ENCODE data around the gene RGSL1.
A peak's percentile ranks its signal among the peaks of the same experiment; 100 is the strongest.
"Not testable (repeated sequence)": the region's sequence is repeated elsewhere in the genome, so short reads cannot be mapped to it uniquely, and the experiment has no call there.

Gene RGSL1

DNA sequence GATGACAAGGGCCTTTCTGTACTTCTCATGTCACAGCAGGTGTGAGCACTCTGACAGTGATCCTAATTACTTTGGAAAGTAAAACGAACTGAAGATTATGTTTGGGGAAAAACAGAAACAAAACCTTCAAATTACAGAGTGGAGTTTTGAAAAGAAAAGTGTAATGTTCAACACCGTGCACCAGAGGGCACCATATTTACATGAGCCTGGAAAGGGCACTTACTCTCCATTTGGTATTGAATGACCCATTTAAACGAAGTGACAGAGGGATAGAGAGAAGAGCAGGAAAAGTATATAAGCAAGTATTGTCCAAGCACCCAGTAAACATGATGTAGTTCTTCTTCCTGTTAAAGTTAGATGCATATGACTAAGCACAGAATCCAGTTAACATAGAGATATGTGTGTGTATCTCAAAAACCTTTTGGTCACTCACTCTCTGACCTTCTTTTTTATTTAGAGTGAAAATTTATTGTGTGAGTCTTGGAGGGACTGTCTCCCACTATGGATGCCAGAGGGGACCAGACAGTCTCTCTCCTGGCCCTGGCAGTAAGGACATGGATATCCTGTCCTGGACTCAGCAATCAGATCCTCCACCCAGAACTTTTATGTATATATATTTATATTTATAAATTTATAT, 3.8 kb upstream of the RGSL1 start:
- peak; percentile 25 for DNase-seq (ENCODE audit: low spot score)

DNA sequence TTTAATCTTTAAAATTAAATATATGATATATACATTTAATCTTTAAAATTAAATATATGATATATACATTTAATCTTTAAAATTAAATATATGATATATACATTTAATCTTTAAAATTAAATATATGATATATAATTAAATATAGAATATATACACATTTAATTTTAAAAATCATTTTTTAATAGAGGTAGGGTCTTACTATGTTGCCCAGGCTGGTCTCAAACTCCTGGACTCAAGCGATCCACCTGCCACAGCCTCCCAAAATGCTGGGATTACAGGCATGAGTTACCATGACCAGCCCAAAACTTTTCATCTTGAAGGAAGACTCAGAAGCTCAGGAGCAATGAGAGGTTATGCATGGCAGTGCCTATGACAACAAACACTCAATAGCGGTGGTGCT, 2.8 kb upstream of the RGSL1 start:
- DNase-seq (ENCODE audit: low spot score), result not testable (repeated sequence)

DNA sequence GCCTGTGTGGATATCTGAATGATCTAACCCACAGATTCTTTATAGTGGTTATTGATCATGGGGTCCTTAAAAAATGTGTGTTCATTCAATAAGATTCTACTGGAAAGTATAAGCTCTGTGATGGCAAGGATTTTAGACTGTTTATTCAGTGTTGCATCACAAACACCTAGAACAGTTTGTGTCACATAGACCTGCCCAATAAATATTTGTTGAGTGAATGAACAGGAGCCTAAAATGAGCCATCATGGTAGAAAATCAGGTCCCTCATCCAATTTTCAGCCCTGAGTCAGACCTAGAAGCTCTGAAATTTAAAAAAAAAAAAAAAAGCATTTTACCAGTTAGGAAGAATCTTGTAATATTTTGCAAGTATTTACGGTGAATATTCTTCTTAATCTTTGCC, 2.3 kb upstream of the RGSL1 start:
- no peak for DNase-seq (ENCODE audit: low spot score)

DNA sequence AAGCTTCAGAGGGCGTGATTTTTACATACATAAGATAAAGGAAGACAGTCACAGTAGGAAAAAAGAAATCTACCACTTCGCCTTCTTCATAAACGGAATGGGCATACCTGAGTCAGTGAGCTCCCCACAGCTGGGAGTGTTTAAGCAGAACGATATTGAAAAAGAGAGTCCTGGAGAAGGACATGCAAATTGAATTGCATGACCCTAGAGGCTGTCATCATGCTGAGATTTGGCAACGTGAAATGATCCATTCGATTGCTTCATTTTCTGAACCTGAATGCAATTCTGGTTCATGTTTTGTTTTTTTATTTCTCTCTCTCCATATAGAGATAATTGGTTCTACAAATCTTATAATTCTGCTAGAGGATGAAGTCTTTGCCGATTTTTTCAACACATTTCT, 3.7 kb downstream of the RGSL1 start:
- DNase-seq (ENCODE audit: low spot score), result no peak

DNA sequence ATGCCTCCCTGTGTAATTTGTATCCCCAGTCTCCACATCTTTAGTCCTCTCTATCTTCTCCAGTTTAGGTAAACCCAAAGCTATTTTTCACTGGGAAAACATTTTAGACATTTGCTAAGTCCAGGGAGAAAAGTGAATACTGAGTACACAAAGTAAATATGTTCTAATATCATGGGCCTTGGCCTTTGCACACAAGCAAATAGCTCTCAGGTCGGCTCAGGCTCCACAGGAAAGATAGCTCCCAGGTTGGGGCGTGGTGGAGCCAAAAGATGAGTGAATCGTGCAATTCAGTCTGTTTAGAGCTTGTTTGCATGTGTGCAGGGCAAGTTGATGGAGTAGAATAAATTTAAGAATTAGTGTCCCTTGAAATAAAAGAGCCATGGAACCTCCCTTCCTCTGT, 7.9 kb downstream of the RGSL1 start:
- DNase-seq (ENCODE audit: low spot score), result no peak

GRCh38 chr1:182459949-182460348, 10.0 kb downstream of the RGSL1 start:
- no peak for DNase-seq (ENCODE audit: low spot score)

GRCh38 chr1:182460550-182460951, 10.6 kb downstream of the RGSL1 start:
- DNase-seq (ENCODE audit: low spot score), result no peak

GRCh38 chr1:182473556-182473955, 23.6 kb downstream of the RGSL1 start:
- no peak for DNase-seq (ENCODE audit: low spot score)

GRCh38 chr1:182476625-182477024, 26.7 kb downstream of the RGSL1 start:
- DNase-seq (ENCODE audit: low spot score), result no peak

DNA sequence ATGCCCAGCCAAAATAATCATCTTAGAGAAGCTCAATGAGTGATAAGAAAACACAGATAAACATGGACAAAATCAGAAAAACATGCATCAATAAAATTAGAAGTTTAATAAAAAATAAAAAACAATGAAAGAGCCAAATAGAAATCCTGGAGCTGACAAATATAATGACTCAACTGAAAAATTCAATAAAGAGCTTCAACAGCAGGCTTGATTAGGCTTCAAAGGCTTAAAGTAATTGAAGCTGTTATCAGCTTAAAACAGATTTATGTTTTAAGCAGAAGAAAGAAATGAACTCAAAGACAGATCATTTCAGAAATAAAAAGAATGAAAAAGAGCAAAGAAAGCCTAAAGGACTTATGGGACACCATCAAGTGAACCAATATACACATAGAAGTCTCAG, 28.3 kb downstream of the RGSL1 start:
- no peak for DNase-seq (ENCODE audit: low spot score)

DNA sequence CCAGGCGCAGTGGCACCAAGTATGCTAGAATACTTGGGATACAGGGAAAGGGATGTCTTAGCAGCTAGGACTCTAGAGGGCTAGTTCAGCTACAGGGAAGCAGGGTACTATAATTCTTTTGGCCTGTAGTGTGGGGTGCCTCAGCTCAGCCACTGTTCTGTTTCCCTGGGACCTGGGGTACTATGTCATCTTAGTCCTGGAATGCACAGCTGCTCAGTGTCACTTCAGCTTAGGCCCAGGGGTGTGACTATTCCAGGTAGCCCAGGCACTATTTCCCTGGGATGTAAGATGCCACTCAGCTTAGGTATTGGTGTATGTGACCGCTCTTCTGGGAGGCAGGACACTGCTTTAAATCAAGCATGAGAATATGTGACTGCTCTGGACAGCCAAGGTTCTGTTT, 34.1 kb downstream of the RGSL1 start:
- DNase-seq (ENCODE audit: low spot score), result no peak

- no peak for DNase-seq (ENCODE audit: low spot score)
These were observed 34.7 kb downstream of the RGSL1 start for GRCh38 chr1:182484531-182485257.

GRCh38 chr1:182485861-182486260, 35.9 kb downstream of the RGSL1 start:
- DNase-seq (ENCODE audit: low spot score), result no peak

DNA sequence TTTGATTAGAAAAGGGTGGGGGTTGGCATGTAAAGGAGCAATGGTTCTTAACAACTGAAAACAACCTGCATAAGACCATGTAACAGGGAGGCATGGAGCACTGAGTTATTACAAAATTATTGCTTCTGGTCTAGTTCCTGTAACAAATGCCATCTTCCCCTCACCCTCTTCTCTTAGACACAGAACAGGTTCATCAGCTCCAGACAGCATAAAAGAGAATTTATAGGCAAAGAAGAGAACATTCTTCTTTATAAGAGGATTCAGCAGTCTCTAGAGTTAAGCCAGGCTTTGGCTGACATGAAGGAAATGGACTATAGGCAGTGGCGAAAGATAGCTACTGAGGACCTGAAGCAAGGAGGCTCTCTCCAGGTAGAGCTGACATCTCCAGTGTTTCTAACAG, 38.9 kb downstream of the RGSL1 start:
- no peak for DNase-seq (ENCODE audit: low spot score)

DNA sequence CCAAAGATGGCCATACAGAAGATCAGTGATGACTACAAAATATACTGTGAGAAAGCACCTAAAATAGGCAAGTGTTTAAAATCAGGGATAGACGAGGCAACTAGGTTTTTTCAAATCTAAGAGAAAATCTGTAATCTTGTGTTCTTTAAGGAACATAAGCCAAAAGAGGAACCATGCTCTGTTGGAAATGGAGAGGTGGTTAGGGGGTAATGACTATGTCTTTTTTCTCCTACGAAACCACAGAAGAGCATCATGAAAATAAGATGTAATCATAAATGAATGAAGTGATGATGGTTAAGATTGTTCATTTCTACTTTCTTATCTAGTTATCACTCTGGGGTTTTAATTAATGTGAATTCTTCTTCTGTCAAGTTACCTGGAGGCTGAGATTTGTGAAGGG, 43.1 kb downstream of the RGSL1 start:
- DNase-seq (ENCODE audit: low spot score), result no peak

DNA sequence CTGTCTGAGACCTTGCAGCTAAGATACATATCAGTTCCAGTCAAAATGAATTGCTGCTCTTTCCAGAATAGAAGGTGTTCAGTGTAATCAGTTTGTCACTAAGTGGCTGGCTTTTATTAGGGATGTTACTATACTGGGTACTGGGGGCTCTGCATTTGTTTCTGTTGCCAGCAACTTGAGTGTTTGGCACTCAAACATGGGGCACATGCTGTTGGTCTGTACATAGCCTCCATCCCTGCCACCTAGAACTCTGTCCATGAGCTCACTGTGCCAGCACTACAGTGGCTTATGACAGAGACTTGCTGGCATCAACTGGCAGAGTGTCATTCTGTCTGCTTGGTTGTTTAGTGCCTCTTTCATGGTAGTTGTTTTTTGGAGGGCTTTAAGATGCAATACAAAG, 45.1 kb downstream of the RGSL1 start:
- no peak for DNase-seq (ENCODE audit: low spot score)

DNA sequence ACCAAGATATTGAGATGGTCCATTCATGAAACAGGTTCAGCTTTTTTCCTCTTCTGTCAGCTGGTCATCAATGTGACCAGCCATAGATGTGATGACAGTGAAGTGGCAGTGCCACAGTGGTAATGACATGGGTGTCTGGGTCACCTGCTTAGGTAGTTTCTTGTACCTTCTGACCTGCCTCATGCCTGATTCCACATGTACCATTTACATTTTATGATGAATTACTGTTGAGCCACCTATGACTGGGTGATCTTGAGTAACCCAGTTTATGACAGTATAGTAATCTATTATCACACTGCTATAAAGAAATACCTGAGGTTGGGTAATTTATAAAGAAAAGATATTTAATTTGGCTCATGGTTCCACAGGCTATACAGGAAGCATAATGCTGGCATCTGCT, 45.7 kb downstream of the RGSL1 start:
- no peak for DNase-seq (ENCODE audit: low spot score)

- DNase-seq (ENCODE audit: low spot score), result no peak
These were observed 57.7 kb downstream of the RGSL1 start for GRCh38 chr1:182507685-182508084.

DNA sequence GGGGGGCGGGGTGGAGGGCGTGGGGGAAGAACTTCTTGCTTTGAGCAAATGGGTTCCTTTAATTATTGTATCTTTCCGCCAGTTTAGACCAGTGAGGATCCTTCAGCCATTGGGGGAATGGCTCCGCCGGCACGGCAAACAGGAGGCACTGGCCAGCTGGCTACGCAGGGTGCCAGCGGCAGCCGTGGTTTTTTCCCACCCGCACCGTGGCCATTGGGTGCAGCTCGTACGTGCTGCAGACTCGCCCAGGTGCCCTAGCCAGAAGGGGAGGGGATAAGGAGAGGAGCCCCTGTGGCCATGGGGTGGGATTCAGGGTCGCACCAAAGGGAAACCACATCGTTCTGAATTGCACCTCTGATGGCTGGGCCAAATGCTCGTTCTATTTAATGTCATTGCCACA, 65.6 kb downstream of the RGSL1 start:
- no peak for DNase-seq (ENCODE audit: low spot score)

- DNase-seq (ENCODE audit: low spot score), result no peak
These were observed 70.8 kb downstream of the RGSL1 start for GRCh38 chr1:182520736-182521135.

- DNase-seq (ENCODE audit: low spot score), result no peak
These were observed 75.4 kb downstream of the RGSL1 start for GRCh38 chr1:182525342-182525741.

- no peak for DNase-seq (ENCODE audit: low spot score)
These were observed 77.7 kb downstream of the RGSL1 start for GRCh38 chr1:182527680-182528079.

DNA sequence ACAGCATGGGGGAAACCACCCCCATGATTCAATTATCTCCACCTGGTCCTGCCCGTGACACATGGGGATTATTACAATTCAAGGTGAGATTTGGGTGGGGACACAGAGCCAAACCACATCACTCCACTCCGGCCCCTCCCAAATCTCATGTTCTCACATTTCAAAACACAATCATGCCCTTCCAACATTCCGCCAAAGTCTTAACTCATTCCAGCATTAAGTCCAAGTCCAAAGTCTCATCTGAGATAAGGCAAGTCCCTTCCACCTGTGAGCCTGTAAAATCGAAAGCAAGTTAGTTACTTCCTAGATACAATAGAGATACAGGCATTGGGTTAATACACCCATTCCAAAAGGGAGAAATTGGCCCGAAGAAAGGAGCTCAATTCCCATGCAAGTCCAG, 78.3 kb downstream of the RGSL1 start:
- DNase-seq (ENCODE audit: low spot score), result not testable (repeated sequence)

DNA sequence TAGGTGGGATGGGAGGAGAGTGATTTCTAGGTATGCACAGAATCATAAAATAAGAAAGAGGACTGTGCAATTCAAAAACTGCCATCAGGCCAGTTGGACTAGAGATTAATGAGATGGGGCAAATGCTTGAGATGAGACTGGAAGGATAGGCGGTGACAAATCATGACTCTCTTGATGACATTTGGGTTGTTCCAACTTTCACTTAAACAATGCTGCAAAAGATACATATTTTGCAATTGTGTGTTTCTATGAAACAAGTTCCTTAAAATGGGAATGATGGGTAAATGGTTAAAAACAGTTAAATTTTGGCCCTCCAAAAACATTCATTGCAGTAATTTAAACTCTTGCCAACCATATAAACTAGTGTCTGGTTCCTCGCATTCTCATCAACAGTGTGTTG, 84.0 kb downstream of the RGSL1 start:
- DNase-seq (ENCODE audit: low spot score), result no peak
